ENCODE data around the gene FXYD7. TPM values are rescaled to one million over a fixed set of nuclear protein-coding genes. Genes with fewer than 3 reads are reported as not detected.

The FXYD7 gene
- total RNA-seq, 1 donor from 2014 or later, result not detected

GRCh38 chr19:35199481-35199880 is 56.4 kb downstream of the FXYD7 start:
- DNase-seq (ENCODE audit: low spot score), result no peak

- DNase-seq (ENCODE audit: low spot score), result no peak
These were observed 60.0 kb downstream of the FXYD7 start for GRCh38 chr19:35202722-35203688.

Other genes starting within 250 kb of the FXYD7 start
- gene ZNF30, start 216.4 kb upstream of the FXYD7 start, total RNA-seq, result 3.8 TPM
- gene ZNF792, start 179.0 kb upstream of the FXYD7 start, total RNA-seq, result 8.9 TPM
- 31.7 TPM for gene GRAMD1A, start 142.9 kb upstream of the FXYD7 start, total RNA-seq
- 4.8 TPM for gene SCN1B, start 112.8 kb upstream of the FXYD7 start, total RNA-seq
- 21.4 TPM for gene HPN, start 101.5 kb upstream of the FXYD7 start, total RNA-seq
- gene FXYD3, start 27.4 kb upstream of the FXYD7 start, total RNA-seq, result 139 TPM
- 8.9 TPM for gene LGI4, start 8.2 kb upstream of the FXYD7 start, total RNA-seq
- 94.0 TPM for gene FXYD1, start 4.4 kb upstream of the FXYD7 start, total RNA-seq
- 88.4 TPM for gene FXYD5, start 11.5 kb downstream of the FXYD7 start, total RNA-seq
- gene FAM187B, start 85.5 kb downstream of the FXYD7 start, total RNA-seq, result not detected
- 229 TPM for gene LSR, start 105.7 kb downstream of the FXYD7 start, total RNA-seq
- 174 TPM for gene USF2, start 125.7 kb downstream of the FXYD7 start, total RNA-seq
- 1.2 TPM for gene HAMP, start 139.3 kb downstream of the FXYD7 start, total RNA-seq
- not detected for gene MAG, start 148.9 kb downstream of the FXYD7 start, total RNA-seq
- gene CD22, start 185.9 kb downstream of the FXYD7 start, total RNA-seq, result 4.2 TPM
- gene FFAR1, start 204.6 kb downstream of the FXYD7 start, total RNA-seq, result not detected
- gene FFAR3, start 215.2 kb downstream of the FXYD7 start, total RNA-seq, result 0.29 TPM
- not detected for gene GPR42, start 227.8 kb downstream of the FXYD7 start, total RNA-seq

All from mucosa of gallbladder (tissue), 1 donor.